HG03045 (cell line): ENCODE results near the gene FNDC1.
A peak's percentile ranks its signal among the peaks of the same experiment; 100 is the strongest.

ENCODE experiments used
- ATAC-seq: cut with Tn5 transposase; IDR thresholded peaks from one replicate; pipeline ENCODE4 v1.9.1; 2021; ENCODE audit warnings: mild to moderate bottlenecking, moderate library complexity; ENCODE audit not compliant: unreplicated experiment

FNDC1 gene

DNA sequence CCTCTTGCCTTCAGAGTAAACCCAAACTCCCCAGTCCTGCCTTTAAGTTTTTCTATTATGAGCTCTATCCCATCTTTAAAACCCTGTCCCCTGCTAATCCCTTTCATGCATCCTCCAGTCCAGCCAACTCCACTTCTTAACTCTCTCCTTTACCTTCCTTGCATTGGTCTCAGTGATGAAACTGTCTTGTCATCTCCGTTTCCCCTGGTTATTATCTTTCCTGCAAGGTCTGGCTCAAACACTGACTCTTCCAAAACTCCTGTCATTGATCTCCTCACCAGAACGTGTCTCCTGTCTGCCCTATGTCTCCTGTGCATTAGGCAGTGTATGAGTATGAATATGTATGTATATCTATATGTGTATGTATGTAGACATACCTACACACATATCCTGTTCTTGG is 11.8 kb upstream of the FNDC1 start:
- ATAC-seq: no peak

- no peak for ATAC-seq
Observed at GRCh38 chr6:159161839-159162238, 7.4 kb upstream of the FNDC1 start.

DNA sequence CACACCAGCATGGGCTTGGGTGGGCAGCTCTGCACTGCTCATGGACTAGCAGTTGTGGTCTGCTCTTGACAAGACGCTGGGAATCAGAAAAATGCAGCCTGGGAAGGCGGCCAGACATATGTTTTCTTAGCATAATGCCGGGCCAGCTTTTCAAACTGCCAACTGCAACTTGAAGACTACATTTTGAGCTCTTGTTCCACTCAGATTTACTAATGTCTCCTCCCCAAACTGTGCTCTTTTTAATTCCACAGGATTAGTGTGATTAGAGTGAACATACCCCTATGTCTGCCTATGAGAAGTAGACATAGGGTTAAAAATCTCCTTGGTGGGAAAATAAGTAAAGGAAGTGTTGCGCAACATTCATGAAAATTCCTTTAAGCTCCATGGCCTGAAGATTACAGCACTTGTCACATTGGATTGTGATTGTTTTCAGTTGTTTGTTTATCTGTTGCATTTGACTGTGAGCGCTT is 5.3 kb upstream of the FNDC1 start:
- no peak for ATAC-seq

DNA sequence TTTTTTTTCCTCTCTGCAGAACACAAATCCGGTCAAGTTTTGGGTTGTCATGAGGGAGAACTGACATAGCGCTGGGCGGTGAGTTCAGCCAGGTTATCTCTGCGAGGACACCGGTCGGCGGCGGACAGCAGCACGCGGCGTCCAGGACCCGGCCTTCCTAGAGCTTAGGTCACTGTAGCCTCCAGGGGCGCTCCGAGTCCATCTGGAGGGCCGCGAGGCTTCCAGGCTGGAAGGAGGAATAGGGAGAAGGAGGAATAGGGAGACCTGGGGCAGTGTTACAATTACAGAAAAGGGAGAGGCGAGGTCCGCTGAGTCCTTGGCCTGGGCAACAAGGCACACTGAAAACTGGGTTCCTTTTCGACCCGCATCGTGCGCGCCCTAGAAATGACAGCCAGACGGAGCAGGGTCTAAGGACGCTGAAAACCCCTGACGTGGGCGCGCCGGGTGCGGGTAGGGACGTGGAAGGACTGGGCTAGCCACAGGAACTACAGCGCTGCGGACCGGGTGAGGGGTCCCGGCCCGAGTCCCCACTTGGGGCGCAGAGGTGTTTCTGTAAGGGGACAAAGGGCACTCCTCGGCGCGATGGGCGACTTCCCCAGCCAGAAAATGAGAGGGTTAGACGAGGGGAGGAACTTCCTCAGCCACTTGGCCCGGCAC is 536 bp upstream of the FNDC1 start:
- ATAC-seq: no peak

GRCh38 chr6:159169557-159170332 is 545 bp downstream of the FNDC1 start:
- ATAC-seq: no peak

GRCh38 chr6:159170333-159170672 is 1.1 kb downstream of the FNDC1 start:
- no peak for ATAC-seq

DNA sequence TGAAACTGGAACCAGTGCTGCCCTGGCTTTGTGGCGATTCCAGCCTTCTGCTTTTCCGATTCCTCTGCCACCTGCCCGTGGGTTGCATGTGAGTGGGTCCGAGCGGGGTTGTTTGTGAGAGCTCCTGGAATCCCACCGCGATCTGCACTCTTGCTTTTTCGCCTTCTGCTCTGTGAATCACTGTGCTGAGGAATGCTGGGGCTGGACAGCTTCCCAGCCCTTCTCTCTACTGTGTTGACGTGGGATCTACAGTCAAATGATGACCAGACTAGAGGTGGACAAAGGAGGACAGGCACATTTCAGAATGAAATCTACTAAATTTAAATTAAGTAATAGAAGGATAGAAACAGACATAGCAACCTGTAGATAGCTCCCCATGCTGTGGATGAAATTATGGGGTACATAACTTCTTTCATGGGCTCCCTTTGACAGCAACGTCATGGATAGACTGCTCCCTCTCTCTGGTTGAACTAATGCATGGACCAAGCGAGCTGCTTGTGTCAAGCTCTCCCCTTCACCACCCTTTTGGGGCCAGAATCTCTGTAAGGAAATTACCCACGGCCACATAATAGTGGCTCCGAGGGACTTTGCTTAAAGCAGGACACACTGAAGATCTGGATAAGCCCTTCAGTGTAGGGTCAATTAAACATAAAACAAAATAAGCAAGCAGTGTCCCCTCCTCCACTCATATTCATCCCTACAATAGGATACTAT is 2.0 kb downstream of the FNDC1 start:
- ATAC-seq: no peak

DNA sequence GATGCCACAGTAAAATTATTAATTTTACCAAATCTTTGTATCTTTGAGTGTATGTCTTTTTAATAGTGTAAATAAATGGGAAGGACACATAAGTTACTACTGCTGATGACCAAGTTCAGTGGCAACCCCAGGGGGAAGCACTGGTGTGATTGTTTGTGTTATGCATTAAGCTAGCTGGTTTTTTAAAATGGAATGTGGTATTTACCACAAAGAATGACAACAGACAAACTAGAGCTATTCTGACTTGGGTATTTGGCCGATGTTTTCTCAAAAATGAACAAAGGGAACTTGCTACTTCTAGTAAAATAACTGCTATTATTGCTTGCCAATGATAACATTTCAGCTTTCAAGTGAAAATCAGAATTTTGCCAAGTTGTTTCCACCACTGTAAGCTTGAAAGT is 2.9 kb downstream of the FNDC1 start:
- no peak for ATAC-seq

GRCh38 chr6:159174263-159174969 is 5.2 kb downstream of the FNDC1 start:
- peak; percentile 82 for ATAC-seq

DNA sequence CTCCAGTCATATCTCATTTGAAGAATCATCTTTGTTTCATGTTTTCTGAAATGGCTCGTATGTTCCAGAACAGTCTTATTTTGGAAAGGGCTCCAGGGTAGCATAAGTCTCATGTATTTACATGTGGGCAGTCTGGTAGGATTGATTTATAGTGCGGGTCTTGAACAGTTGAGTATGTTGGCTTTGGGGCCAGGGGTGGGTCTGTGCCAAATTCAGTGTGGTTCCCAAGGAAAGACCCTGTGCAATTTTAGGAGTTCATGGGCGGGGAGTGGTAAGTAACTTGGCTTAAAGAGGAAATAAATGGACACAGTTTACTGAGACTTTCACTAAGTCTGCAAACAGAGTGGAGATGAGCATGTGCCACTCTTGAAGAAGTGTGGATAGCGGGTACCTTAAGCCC is 7.7 kb downstream of the FNDC1 start:
- ATAC-seq: no peak

DNA sequence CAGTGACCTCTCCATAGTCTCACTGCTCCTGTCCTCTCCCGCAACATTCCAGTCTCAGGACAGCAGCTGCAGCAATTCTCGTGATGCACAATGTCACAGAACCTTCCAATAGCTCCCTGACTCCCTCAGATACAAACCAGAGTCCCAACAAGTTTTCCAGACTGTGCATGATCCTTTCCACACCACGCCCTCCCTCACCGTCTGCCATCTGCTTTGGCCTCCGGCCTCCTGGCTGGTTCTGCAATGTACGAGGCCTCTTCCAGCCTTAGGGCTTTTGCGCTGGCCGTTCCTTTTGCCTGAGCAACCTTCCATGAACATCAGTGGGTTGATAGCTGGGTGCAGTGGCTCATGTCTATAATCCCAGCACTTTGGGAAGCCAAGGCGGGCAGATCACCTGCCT is 9.6 kb downstream of the FNDC1 start:
- ATAC-seq: no peak

GRCh38 chr6:159180001-159180400 is 10.8 kb downstream of the FNDC1 start:
- no peak for ATAC-seq

DNA sequence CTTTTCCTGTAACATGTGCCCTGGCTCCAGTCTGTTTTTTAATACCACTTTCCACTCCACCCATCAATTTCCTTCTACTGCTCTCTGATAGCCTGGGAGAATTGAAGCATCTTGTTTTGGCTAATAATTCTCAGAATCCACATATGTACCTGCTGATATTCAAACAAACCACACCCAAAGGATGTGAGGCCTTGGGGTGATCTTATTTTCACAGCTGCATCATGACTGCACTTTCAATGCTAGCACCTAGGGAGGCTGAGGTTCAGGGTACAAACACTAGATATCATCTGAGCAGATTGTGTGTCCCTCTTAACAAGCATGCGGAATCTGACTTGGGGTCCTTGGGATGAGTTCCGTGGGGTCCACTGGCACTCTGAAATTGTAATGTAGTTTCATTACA is 12.7 kb downstream of the FNDC1 start:
- ATAC-seq: no peak

DNA sequence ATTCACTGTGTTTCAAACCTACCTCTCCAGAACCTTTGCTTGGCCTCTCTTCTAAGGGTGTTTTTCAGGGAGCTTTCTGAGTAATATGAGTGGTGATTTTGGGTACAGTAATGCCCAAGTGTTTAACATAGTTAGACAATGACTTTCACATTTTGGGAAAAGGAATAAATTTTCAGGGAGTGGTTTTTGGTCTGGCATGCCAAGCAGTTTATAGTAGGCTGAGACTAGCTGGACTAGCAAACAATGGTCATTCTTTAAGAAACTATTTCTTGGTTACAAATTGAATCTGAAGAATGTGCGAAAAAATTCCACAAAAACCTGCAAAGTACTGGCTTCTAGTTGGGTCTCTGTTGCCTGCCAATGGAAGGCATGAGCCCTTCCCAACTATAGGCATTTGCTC is 15.4 kb downstream of the FNDC1 start:
- ATAC-seq: no peak

DNA sequence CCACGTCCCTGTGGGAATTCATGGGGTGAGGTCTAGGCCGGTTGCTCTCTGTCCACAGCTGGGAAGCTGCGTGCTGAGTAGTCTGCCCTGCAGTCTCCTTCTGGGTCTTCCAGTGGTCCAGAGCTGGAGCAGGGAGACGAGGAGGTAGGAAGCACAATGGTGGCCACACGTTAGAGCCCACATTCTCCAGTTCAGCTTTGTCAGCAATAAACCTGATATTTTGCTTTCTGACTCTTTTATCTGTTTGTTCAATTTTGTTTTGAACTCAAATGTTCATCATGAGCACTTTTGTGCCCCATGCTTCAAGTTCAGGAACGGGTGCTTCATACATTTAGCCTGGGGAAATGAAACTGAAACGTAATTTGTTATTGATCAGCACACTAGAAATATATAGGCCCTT is 21.3 kb downstream of the FNDC1 start:
- no peak for ATAC-seq

- ATAC-seq: no peak
Observed at GRCh38 chr6:159193923-159194322, 24.7 kb downstream of the FNDC1 start.

GRCh38 chr6:159194421-159194820 is 25.2 kb downstream of the FNDC1 start:
- no peak for ATAC-seq

DNA sequence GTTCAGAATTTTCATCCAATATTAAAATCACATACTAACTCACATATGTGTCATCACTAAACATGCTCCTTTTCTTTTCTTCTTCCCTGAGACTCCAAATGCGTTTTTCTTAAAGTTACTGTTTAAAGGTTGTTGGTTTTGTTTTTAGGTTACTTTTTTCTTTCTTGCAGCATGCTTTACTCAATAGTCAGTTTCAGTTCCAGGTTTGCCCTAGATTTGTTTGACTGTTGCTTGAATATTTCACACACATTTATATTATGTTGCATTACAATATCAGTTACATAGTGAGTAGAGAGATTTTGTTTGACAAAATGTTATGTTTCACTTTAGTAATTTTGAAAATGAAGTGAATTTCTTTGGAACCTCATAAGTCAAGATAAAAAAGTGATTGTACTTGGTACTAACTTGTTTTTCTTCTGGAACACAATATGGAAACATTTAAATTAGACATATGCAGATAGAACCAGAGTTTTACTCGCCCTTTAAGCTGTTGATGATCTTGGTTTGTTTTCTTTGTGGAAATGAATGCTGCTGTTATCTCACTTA is 27.3 kb downstream of the FNDC1 start:
- no peak for ATAC-seq

DNA sequence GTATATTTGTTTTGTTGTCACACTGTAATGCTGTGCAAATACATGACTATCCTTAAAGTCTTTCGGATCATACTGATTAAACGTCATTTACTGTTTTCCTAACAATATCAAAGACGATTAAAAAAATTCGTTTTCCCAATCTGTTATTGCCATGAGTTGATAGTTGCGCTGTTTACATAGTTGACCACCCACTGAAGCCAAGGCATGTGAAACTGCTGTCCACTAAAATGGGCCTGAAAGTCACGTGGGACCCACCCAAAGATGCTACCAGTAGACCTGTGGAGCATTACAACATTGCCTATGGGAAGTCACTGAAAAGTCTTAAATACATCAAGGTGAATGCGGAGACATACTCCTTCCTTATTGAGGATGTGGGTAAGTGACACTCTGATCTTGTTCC is 28.1 kb downstream of the FNDC1 start:
- ATAC-seq: no peak

GRCh38 chr6:159201336-159201735 is 32.1 kb downstream of the FNDC1 start:
- no peak for ATAC-seq
